HG03196 (cell line): Measurements from ENCODE around the gene MAML3.

Experiments used
- ATAC-seq: cut with Tn5 transposase; IDR thresholded peaks from one replicate; pipeline ENCODE4 v1.9.1; 2021; ENCODE audit not compliant: unreplicated experiment

The MAML3 gene

DNA sequence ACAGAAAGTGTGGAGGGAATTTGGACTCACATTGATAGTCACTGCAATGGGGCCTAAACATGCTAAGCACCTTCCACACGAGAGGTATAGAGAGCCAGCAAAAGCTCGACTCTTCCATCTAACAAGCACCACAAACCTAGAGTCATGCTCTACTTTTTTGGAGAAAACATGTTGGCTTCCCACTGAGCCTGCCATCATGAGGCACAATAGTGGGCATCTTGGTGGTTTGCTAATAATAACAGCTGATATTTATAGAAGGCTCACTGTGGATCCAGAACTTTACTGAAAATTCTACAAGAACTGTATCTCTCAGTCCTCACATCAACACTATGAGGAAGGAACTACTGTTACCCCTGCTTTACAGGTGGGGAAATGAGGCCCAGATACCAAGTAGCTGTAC is 26.6 kb downstream of the MAML3 start:
- no peak for ATAC-seq

DNA sequence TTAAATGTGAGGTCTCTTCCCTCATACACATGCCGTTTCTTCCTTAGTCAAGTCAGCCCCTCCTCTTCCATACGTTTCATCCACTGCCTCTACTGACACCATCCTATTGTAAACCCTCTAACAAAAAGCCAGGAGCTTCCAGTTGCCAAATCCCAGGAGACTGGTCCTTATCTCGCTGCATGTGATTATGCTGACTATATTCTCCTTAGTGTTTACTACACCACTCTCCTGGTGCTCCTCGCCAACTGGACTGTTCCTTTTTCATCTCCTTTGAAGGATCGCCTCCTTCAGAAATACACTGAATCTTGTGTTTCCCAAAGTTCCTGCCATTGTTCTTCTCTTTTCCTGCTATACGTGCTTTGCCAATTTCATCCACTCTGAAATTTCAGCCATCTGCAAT is 27.7 kb downstream of the MAML3 start:
- no peak for ATAC-seq

GRCh38 chr4:140125374-140125773 is 28.6 kb downstream of the MAML3 start:
- no peak for ATAC-seq

- no peak for ATAC-seq
Measured at GRCh38 chr4:140123666-140124377, 30.2 kb downstream of the MAML3 start.

GRCh38 chr4:140122891-140123290 is 31.1 kb downstream of the MAML3 start:
- no peak for ATAC-seq

- ATAC-seq: no peak
Measured at GRCh38 chr4:140121646-140122045, 32.3 kb downstream of the MAML3 start.

GRCh38 chr4:140118931-140119640 is 34.9 kb downstream of the MAML3 start:
- ATAC-seq: no peak

GRCh38 chr4:140117947-140118346 is 36.0 kb downstream of the MAML3 start:
- ATAC-seq: no peak

DNA sequence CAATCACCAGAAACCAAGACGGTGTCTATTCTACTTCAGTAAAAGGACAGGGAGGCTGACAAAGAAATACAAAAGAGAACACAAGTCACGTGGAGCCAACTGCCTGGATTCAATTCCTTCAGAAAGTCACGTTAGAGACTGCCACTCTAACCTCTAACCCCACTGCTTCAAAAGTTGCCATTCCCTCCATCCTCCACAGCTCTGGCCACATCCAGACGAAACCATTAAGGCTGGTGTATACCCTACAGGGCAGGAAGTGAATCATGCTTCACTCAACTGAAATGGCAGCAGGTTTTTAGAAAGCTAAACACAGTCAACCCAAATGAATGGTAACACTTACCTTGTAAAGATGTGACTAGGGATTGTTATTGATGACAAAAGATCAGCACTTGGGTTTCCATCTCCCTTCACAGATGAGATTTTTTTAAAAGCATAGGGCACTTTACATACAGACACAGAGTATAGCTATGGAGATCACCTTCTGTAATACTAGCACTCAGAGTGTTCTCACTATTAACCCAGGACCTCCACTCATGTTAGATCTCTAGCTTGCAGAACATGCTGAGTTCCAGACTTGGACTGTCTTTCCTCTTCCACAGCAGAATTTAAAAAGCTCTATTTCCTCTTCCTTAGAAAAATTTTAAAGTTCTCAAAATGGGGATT is 37.4 kb downstream of the MAML3 start:
- peak; percentile 53 for ATAC-seq

GRCh38 chr4:140115140-140115539 is 38.8 kb downstream of the MAML3 start:
- no peak for ATAC-seq

- ATAC-seq: no peak
Measured at GRCh38 chr4:140113653-140114052, 40.3 kb downstream of the MAML3 start.

GRCh38 chr4:140112576-140112975 is 41.4 kb downstream of the MAML3 start:
- no peak for ATAC-seq

DNA sequence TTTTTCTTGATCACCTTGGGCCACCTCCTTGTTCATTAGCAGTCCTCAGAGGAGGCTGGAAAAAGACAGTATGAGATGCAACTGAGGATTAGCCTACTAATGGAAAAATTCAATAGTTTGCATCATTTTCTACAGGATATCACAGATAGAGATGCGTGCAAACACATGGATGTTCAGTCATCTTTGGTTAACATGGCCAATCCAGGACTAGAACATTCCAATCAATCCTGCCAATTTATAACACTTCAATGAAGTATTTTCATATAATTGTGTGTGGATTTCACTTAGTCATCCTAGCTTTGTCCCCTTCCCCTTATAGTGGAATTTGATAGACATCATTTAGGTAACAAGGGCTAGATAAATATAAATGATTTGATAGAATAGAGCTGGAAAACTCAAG is 42.7 kb downstream of the MAML3 start:
- no peak for ATAC-seq

- ATAC-seq: no peak
Measured at GRCh38 chr4:140110542-140111215, 43.3 kb downstream of the MAML3 start.

DNA sequence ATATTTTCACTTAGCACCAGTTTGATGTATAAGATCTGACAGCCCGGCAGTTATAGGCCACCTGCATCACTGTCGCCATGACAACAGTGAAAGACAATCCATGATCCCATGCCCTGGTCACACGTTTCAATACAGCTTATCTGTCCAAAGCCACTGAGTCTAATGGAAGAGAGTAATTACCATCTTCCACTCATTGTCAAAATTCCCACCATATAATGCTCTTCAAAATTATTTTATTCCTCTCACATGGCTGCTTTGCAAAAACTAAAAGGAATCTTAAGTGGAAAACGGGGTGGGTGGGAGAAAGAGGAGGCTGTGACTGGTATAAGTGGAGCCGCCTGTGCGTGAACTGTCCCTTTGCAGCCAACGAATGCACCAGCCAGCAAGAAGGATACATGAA is 44.2 kb downstream of the MAML3 start:
- ATAC-seq: no peak

GRCh38 chr4:140109292-140109691 is 44.7 kb downstream of the MAML3 start:
- no peak for ATAC-seq

DNA sequence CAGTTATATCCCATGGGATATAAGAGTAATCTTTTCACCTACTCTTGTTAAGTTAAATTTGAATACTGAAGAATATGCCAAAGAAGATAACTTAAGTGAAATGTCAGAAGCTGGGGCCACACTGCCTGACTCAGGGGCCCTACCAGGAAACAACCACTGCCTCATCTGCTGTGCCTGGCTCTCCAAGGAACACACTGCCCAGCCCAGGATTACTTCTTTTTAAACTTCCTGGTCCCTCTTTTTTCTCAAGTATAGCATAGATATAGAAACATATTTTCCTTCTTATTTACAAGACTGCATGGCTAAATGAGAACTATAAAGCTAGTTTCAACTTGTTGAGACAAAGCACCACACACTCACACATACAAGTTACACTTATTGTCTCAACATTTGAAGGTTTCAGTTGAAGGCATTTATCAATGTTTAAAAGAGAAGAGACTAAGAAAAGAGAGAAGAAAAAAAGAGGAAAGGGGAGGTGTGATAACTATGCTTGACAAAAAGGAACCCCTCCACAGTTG is 45.2 kb downstream of the MAML3 start:
- no peak for ATAC-seq

DNA sequence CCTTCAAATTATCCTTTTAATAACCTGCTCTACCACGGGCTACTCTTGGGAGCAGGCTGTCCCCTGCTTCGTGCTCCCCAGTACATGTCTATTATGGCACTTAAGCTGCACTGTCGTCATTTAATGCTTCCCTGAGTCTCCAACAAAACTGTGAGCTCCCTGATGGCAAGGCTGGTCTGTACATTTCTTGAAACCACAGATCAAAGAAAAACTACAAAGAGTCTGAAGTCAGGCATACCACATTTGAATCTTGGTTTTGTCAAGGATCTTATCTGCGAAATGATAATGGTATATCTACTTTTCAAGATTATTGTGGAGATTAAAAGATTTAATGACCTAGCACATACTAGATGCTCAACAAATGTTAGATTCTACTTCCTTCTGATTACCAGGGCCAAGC is 45.7 kb downstream of the MAML3 start:
- no peak for ATAC-seq

DNA sequence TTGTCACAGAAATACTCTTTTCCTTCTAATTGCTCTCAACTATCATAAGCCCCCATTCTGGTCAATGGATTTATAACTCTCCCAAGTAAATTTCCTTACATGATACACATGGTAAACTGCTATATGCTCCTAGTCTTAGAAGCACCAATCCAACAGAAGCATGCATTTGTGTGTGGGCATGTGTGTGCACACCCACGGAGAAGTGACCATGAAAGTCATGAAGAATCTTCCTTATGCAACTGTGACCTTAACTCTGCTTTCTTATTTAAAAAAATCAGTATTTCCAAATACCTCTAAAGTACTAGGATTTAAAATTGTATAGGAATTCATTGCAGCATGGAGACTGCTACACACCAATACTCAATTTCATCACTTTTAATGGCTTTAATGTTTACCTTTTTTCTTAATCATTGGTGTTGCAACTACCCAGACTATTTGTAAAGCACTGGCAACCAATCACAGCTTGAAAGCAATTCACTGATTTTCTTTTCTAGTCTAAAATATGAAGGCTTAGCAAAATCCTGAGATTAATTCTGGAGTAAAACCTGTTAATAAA is 47.6 kb downstream of the MAML3 start:
- ATAC-seq: no peak

DNA sequence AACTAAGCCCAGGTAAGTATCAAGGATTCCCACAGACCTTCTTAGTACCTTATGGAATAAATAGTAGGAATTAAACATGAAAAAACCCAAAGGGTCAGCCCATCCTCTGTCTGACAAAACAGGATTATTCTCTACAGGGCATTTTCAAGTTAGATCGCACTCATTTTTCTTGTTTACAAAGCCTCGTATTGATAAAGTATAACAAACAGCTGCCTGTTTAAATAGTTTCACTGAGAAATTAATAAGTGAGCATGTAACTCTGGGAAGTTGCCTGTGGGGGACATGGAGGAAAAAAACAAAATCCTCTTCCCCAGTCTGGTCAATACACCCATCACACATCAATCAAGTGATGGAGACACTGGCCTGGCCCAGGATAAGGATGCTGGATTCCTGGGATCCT is 48.5 kb downstream of the MAML3 start:
- no peak for ATAC-seq

DNA sequence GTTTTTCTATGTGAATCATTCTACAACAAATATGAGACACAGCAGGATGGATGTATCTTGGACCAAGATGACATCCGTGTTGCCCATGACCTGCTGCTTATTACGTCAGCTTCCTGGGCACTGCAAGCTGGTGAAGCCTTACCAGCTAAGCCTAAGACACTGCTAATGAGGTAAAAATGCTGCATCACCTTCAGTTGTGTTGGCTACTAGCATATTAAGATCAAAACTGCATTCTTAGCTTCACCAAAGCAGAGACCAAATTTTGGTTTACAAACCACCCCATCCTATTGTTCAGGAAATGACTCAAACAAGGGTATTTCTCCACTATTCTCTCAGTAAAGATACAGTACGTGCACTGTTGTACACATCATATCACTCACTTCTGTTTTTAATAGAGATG is 50.3 kb downstream of the MAML3 start:
- ATAC-seq: peak; percentile 81
